Measurements from ENCODE around the gene RTN4. TPM values are rescaled to one million over a fixed set of nuclear protein-coding genes. Genes with fewer than 3 reads are reported as not detected.

Gene RTN4
- total RNA-seq, 1 experiment from 2014 or later: 394 TPM

- intact Hi-C loops (cut with micrococcal nuclease; ENCODE audit: unreplicated experiment): no loop called here
- CTCF ChIA-PET: no interaction called here
These were observed 109.5 kb downstream of the RTN4 start for GRCh38 chr2:54940723-54941122.

GRCh38 chr2:54939446-54940118 is 110.7 kb downstream of the RTN4 start:
- no peak for DNase-seq
- no peak overlapping the region for H3K4me3 Mint-ChIP-seq (ENCODE audit: low read depth, unreplicated experiment)
- intact Hi-C loops (cut with micrococcal nuclease; ENCODE audit: unreplicated experiment): no loop called here
- no peaks in the 10 kb centered on the region for H3K27me3 Mint-ChIP-seq (ENCODE audit: unreplicated experiment)
- H3K4me1 Mint-ChIP-seq (ENCODE audit: low read depth, unreplicated experiment): no peaks in the 10 kb centered on the region
- no peak overlapping the region for H3K27ac Mint-ChIP-seq (ENCODE audit: unreplicated experiment)
- CTCF ChIA-PET: no interaction called here
- H3K36me3 Mint-ChIP-seq (ENCODE audit: insufficient read depth, unreplicated experiment): no peaks in the 10 kb centered on the region
- no TSS peak for BruUV-seq (replicated peaks)
- H3K9me3 Mint-ChIP-seq (ENCODE audit: low read depth, unreplicated experiment): peaks cover 2% of the 10 kb centered on the region
- TF ChIP-seq CTCF (IDR thresholded peaks at IDR 0.05; ENCODE audit: unreplicated experiment): no peak

More at GRCh38 chr2:54940723-54941122, 109.5 kb downstream of the RTN4 start:
- no peaks in the 10 kb centered on the region for H3K36me3 Mint-ChIP-seq (ENCODE audit: insufficient read depth, unreplicated experiment)
- no peak for DNase-seq
- BruUV-seq (replicated peaks): no TSS peak
- no peak for TF ChIP-seq CTCF (IDR thresholded peaks at IDR 0.05; ENCODE audit: unreplicated experiment)
- H3K4me1 Mint-ChIP-seq (ENCODE audit: low read depth, unreplicated experiment): no peaks in the 10 kb centered on the region
- peaks cover 2% of the 10 kb centered on the region for H3K9me3 Mint-ChIP-seq (ENCODE audit: low read depth, unreplicated experiment)
- no peak overlapping the region for H3K27ac Mint-ChIP-seq (ENCODE audit: unreplicated experiment)
- no peak overlapping the region for H3K4me3 Mint-ChIP-seq (ENCODE audit: low read depth, unreplicated experiment)
- H3K27me3 Mint-ChIP-seq (ENCODE audit: unreplicated experiment): peaks cover 4% of the 10 kb centered on the region

- H3K36me3 Mint-ChIP-seq (ENCODE audit: insufficient read depth, unreplicated experiment): no peaks in the 10 kb centered on the region
- no peaks in the 10 kb centered on the region for H3K27me3 Mint-ChIP-seq (ENCODE audit: unreplicated experiment)
- H3K4me1 Mint-ChIP-seq (ENCODE audit: low read depth, unreplicated experiment): no peaks in the 10 kb centered on the region
- peaks cover 2% of the 10 kb centered on the region for H3K9me3 Mint-ChIP-seq (ENCODE audit: low read depth, unreplicated experiment)
- BruUV-seq (replicated peaks): no TSS peak
- no peak overlapping the region for H3K27ac Mint-ChIP-seq (ENCODE audit: unreplicated experiment)
- CTCF ChIA-PET: interaction anchor here (0.7 kb wide), 1 partner anchor 45 kb away, joined by 3 read pairs; no protein-coding TSS in a partner anchor
- intact Hi-C loops (cut with micrococcal nuclease; ENCODE audit: unreplicated experiment): no loop called here
- no peak for TF ChIP-seq CTCF (IDR thresholded peaks at IDR 0.05; ENCODE audit: unreplicated experiment)
- no peak for DNase-seq
- H3K4me3 Mint-ChIP-seq (ENCODE audit: low read depth, unreplicated experiment): no peak overlapping the region
These were observed 113.5 kb downstream of the RTN4 start for GRCh38 chr2:54936766-54937165.

GRCh38 chr2:54935389-54935788 is 114.9 kb downstream of the RTN4 start:
- no peak overlapping the region for H3K27ac Mint-ChIP-seq (ENCODE audit: unreplicated experiment)
- H3K4me3 Mint-ChIP-seq (ENCODE audit: low read depth, unreplicated experiment): no peak overlapping the region
- no peak for DNase-seq
- no peaks in the 10 kb centered on the region for H3K36me3 Mint-ChIP-seq (ENCODE audit: insufficient read depth, unreplicated experiment)
- intact Hi-C loops (cut with micrococcal nuclease; ENCODE audit: unreplicated experiment): no loop called here
- H3K9me3 Mint-ChIP-seq (ENCODE audit: low read depth, unreplicated experiment): peaks cover 2% of the 10 kb centered on the region
- H3K4me1 Mint-ChIP-seq (ENCODE audit: low read depth, unreplicated experiment): no peaks in the 10 kb centered on the region
- no peak for TF ChIP-seq CTCF (IDR thresholded peaks at IDR 0.05; ENCODE audit: unreplicated experiment)
- no peaks in the 10 kb centered on the region for H3K27me3 Mint-ChIP-seq (ENCODE audit: unreplicated experiment)
- CTCF ChIA-PET: no interaction called here
- no TSS peak for BruUV-seq (replicated peaks)
